ENCODE results near the gene GFOD1.

DNA sequence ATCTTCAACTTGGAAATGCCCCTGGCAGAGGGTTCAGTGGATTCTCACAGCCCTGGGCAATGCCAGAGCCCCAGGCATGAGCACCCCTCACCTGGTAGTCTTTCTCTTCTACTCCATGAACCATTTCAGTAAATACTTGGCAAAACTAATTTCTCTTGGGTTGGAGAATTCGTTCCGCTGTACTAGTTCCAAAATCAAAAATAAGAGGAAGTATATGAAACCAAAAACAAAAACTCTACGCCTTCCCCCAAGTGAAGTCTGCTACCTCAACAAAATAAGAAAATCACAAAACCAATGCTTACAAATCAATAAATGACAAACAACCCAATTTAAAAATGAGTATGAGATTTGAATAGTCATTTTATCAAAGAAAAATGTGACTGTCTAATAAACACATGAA, 12.6 kb downstream of the GFOD1 start:
- TF ChIP-seq POLR2A (IDR thresholded peaks at IDR 0.05; ENCODE audit: low read depth, low read length) (no peak), TAF1 (IDR thresholded peaks at IDR 0.05; ENCODE audit: borderline replicate concordance, low read depth, low read length) (no peak), POLR2AphosphoS5 (IDR thresholded peaks at IDR 0.05; ENCODE audit: low read depth, low read length) (no peak)

Measured in GM12892 (cell line).